ENCODE results near the gene DGCR8.

DGCR8 gene

GRCh38 chr22:20096574-20097420 is 16.8 kb downstream of the DGCR8 start:
- DNase-seq (ENCODE audit: low spot score): no peak
- ChIA-PET POLR2A (ENCODE audit: low non-redundant PET) (no interaction called here), CTCF (no interaction called here)

GRCh38 chr22:20099099-20099711 is 19.2 kb downstream of the DGCR8 start:
- no peak for DNase-seq (ENCODE audit: low spot score)
- peak overlapping the region; percentile 23; the same call in 1 of the 2 replicates for H3K27ac ChIP-seq
- TF ChIP-seq, protein P1, sequence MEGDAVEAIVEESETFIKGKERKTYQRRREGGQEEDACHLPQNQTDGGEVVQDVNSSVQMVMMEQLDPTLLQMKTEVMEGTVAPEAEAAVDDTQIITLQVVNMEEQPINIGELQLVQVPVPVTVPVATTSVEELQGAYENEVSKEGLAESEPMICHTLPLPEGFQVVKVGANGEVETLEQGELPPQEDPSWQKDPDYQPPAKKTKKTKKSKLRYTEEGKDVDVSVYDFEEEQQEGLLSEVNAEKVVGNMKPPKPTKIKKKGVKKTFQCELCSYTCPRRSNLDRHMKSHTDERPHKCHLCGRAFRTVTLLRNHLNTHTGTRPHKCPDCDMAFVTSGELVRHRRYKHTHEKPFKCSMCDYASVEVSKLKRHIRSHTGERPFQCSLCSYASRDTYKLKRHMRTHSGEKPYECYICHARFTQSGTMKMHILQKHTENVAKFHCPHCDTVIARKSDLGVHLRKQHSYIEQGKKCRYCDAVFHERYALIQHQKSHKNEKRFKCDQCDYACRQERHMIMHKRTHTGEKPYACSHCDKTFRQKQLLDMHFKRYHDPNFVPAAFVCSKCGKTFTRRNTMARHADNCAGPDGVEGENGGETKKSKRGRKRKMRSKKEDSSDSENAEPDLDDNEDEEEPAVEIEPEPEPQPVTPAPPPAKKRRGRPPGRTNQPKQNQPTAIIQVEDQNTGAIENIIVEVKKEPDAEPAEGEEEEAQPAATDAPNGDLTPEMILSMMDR (conservative IDR thresholded peaks at IDR 0.05; ENCODE audit: low read depth): no peak
- POLR2A ChIA-PET (ENCODE audit: low non-redundant PET): no interaction called here
- CTCF ChIA-PET: no interaction called here

More at GRCh38 chr22:20096574-20097420, 16.8 kb downstream of the DGCR8 start:
- TF ChIP-seq, protein P1 (conservative IDR thresholded peaks at IDR 0.05; ENCODE audit: low read depth): no peak
- no peak overlapping the region for H3K27ac ChIP-seq

GRCh38 chr22:20101638-20102037 is 21.6 kb downstream of the DGCR8 start:
- POLR2A ChIA-PET (ENCODE audit: low non-redundant PET): no interaction called here
- CTCF ChIA-PET: no interaction called here
- H3K27ac ChIP-seq: no peak overlapping the region
- no peak for DNase-seq (ENCODE audit: low spot score)
- TF ChIP-seq, protein P1 (conservative IDR thresholded peaks at IDR 0.05; ENCODE audit: low read depth): no peak

- ChIA-PET POLR2A (ENCODE audit: low non-redundant PET) (no interaction called here), CTCF (no interaction called here)
- TF ChIP-seq, protein P1 (conservative IDR thresholded peaks at IDR 0.05; ENCODE audit: low read depth): no peak
- no peak overlapping the region for H3K27ac ChIP-seq
- no peak for DNase-seq (ENCODE audit: low spot score)
Measured at GRCh38 chr22:20102203-20102780, 22.3 kb downstream of the DGCR8 start.

DNA sequence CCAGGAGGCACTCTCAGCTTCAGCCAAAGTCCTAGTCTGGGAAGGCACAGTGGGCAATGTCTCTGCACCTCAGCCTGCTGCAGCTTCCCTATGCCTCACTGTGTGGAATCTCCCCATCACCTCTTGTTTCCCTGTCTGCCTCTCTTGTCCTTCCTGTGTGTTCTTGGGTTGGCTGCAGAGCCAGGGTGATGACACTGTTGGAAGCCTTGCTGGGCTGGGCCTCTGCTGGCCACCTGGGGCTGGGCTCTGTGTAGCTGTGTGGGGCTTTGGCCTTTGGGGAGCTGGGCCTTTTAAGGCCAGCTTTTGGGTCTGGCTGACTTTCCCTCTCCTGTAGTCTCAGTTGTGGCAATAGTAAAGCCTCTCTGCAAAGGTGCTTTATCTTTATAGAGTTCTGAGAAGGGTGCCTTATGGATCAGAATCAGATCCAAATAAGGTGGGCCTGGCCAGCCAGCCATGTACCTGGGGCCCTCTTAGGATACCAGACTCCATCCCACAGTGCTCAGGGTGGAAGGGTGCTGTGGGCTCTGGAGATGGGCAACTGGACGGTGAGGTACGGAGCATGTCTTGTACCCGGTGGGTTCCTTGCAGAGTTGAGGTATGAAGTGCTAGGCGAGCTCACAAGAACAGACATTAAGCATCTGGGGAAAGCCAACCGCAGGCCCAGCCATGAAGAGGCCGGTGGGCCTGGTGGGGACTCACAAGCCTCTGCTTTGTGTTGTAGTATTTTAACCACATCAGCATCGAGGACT is 25.6 kb downstream of the DGCR8 start:
- DNase-seq (ENCODE audit: low spot score): no peak
- peak overlapping the region; percentile 87 for H3K27ac ChIP-seq
- CTCF ChIA-PET: interaction anchor here (0.6 kb wide), 2 partner anchors 149 to 404 kb away, joined by 3 to 4 read pairs; no protein-coding TSS in a partner anchor
- POLR2A ChIA-PET (ENCODE audit: low non-redundant PET): no interaction called here
- TF ChIP-seq, protein P1 (conservative IDR thresholded peaks at IDR 0.05; ENCODE audit: low read depth): no peak
